HL-60 (cell line): ENCODE measurements around the gene SGCA.

Source experiments
- DNase-seq, 2 experiments: peaks; one replicate each; pipeline ENCODE4 v3.0.0-alpha.2; 2010 to 2020; ENCODE audit warnings: low read depth in 1 of 2, low spot score in 1 of 2
- H3K27ac ChIP-seq: fragments of 250-450 bp; sonication (Bioruptor Pico); replicated peaks from 2 replicates; pipeline ENCODE4 v1.5.1; 2020; ENCODE audit warnings: mild to moderate bottlenecking, moderate library complexity
- H3K27me3 ChIP-seq: fragments of 250-450 bp; sonication (Bioruptor Pico); 2 replicates; pipeline ENCODE4 v1.5.1; 2021; ENCODE audit warnings: mild to moderate bottlenecking, moderate library complexity; ENCODE audit not compliant: insufficient read depth, poor library complexity, severe bottlenecking
- H3K4me3 ChIP-seq: replicated peaks from 2 replicates; pipeline ENCODE4 v1.5.1; 2011; ENCODE audit warnings: mild to moderate bottlenecking, control low read depth, low read length; ENCODE audit not compliant: insufficient read depth
- GABPA ChIP-seq: IDR thresholded peaks from 2 replicates; pipeline ENCODE4 v1.6.1; 2012; ENCODE audit warnings: low read depth
- POLR2AphosphoS5 ChIP-seq: IDR thresholded peaks from 2 replicates; pipeline ENCODE4 v1.6.1; 2012; ENCODE audit warnings: low read depth
- REST ChIP-seq: IDR thresholded peaks from 2 replicates; pipeline ENCODE4 v1.6.1; 2012; ENCODE audit warnings: low read depth; ENCODE audit not compliant: insufficient replicate concordance
- SPI1 ChIP-seq: IDR thresholded peaks from 2 replicates; pipeline ENCODE4 v1.6.1; 2012; ENCODE audit warnings: low read depth, mild to moderate bottlenecking, borderline replicate concordance
- TF ChIP-seq, protein P1 (sequence below): IDR thresholded peaks from one replicate; pipeline ENCODE4 v1.5.1; 2011; ENCODE audit warnings: low read length, control low read depth, inconsistent platforms; ENCODE audit not compliant: insufficient read depth

Gene SGCA

DNA sequence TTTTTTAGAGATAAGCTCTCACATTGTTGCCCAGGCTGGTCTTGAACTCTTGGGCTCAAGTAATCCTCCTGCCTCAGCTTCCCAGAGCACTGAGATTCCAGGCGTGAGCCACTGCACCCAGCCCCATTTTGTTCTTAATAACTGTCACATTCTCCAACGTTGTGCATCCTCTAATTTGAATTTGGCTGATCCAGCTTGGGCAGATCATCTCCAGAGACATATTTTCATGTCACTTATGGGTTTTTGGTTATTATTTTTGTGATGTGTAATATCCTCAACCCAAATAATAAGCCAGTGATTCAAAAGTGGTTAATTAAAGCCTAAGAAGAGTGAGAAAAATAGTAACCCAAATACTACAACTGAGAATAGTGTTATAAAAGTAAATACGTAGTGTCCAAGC, 51.8 kb downstream of the SGCA start:
- no peak for TF ChIP-seq GABPA
- TF ChIP-seq, protein P1, sequence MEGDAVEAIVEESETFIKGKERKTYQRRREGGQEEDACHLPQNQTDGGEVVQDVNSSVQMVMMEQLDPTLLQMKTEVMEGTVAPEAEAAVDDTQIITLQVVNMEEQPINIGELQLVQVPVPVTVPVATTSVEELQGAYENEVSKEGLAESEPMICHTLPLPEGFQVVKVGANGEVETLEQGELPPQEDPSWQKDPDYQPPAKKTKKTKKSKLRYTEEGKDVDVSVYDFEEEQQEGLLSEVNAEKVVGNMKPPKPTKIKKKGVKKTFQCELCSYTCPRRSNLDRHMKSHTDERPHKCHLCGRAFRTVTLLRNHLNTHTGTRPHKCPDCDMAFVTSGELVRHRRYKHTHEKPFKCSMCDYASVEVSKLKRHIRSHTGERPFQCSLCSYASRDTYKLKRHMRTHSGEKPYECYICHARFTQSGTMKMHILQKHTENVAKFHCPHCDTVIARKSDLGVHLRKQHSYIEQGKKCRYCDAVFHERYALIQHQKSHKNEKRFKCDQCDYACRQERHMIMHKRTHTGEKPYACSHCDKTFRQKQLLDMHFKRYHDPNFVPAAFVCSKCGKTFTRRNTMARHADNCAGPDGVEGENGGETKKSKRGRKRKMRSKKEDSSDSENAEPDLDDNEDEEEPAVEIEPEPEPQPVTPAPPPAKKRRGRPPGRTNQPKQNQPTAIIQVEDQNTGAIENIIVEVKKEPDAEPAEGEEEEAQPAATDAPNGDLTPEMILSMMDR: no peak
- TF ChIP-seq POLR2AphosphoS5: no peak
- TF ChIP-seq REST: no peak
- no peak for TF ChIP-seq SPI1
- Histone ChIP-seq H3K27me3 (no peaks in the 10 kb centered on the region), H3K27ac (no peak overlapping the region), H3K4me3 (no peak overlapping the region)
- DNase-seq: no peak

DNA sequence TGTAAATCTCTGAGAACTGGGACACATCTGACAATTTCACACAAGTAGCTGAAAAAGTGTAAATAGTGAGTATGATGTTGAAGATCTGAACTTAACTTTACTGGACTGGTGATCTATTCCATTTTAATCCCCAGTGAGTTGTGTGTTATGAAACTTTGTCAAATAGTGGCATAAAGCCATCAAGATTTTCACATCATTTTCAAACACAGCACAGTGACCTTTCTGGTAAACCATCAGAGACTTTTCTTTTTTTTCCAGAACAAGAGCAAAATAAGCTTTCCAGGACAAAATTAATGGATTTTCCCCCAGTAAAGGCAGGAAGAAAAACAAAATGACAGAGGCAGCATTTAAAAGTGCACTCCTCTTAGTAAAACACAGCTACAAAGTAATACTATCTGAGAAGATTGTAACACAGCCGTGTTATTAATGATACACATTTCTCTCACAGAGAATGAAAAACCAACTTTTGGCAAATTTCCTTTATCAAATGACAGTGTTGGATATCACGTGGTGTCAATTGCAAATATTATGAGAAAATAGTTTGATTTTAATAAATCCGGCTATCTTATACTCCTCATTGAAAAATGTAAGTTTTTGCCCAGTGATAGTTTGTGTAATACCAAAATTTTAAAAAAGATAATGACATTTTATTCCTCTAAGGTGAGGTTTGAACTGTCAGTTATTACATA, 52.4 kb downstream of the SGCA start:
- no peak overlapping the region for H3K27ac ChIP-seq
- H3K27me3 ChIP-seq: no peaks in the 10 kb centered on the region
- H3K4me3 ChIP-seq: no peak overlapping the region
- no peak for TF ChIP-seq REST
- TF ChIP-seq POLR2AphosphoS5: no peak
- no peak for TF ChIP-seq GABPA
- DNase-seq: no peak

DNA sequence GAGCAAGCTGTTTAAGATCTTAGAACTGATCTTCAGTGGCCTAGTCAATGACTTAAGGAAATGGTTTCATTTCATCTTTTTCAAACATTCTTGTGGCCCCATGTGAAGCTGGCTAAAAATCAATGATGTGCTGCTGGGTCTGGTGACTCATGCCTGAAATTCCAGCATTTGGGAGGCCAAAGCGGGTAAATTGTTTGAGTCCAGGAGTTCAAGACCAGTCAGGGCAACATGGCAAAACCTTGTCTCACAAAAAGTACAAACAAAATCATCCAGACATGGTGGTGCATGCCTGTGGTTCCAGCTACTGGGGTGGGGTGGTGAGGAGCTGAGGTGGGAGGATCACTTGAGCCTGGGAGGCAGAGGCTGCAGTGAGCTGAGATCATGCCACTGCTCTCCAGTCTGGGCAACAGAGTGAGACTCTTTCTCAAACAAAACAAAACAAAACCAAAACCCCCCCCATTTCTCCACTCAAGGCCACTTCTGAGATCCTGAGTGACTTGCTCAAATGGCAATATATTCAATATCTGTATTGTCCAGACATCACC, 53.0 kb downstream of the SGCA start:
- no peak for TF ChIP-seq REST
- no peak for TF ChIP-seq GABPA
- TF ChIP-seq SPI1: no peak
- TF ChIP-seq, protein P1: no peak
- no peak for TF ChIP-seq POLR2AphosphoS5
- H3K27ac ChIP-seq: no peak overlapping the region
- DNase-seq: no peak
- no peaks in the 10 kb centered on the region for H3K27me3 ChIP-seq
- H3K4me3 ChIP-seq: no peak overlapping the region
